ENCODE data around the gene PAIP2B.

DNA sequence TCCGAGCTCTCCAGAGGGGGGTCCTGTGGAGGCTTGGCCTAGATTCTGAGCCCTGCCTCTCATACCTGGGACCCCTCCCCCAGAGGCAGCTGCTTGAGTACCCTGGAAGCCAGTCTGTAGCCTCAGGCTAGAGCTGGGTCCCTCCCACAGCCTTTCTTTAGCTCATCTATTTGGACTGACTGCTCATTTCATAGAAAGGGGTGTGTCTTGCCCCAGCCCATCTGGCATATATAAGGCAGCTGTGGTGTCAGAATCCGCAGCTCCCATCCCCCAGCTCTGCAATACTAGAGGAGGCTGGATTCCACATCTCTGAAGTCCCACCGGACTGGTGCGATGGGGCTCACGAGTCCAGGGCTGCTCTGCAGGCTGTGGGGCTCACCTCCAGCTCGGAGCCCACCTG, 70.3 kb downstream of the PAIP2B start:
- TF ChIP-seq, protein P1, sequence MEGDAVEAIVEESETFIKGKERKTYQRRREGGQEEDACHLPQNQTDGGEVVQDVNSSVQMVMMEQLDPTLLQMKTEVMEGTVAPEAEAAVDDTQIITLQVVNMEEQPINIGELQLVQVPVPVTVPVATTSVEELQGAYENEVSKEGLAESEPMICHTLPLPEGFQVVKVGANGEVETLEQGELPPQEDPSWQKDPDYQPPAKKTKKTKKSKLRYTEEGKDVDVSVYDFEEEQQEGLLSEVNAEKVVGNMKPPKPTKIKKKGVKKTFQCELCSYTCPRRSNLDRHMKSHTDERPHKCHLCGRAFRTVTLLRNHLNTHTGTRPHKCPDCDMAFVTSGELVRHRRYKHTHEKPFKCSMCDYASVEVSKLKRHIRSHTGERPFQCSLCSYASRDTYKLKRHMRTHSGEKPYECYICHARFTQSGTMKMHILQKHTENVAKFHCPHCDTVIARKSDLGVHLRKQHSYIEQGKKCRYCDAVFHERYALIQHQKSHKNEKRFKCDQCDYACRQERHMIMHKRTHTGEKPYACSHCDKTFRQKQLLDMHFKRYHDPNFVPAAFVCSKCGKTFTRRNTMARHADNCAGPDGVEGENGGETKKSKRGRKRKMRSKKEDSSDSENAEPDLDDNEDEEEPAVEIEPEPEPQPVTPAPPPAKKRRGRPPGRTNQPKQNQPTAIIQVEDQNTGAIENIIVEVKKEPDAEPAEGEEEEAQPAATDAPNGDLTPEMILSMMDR (IDR thresholded peaks at IDR 0.05) = no peak
- no peak for TF ChIP-seq ZFX (IDR thresholded peaks at IDR 0.05; ENCODE audit: borderline replicate concordance)

Measured in 22Rv1 (cell line).